Uterus (tissue), 4 donors: ENCODE results near the gene DBNDD1. TPM values are rescaled to one million over a fixed set of nuclear protein-coding genes. Genes with fewer than 3 reads are reported as not detected.
"Not testable (repeated sequence)": the region's sequence is repeated elsewhere in the genome, so short reads cannot be mapped to it uniquely, and the experiment has no call there.

Source experiments
- DNase-seq, 2 donors: peaks; one replicate each; pipeline ENCODE4 v3.0.0-alpha.2; 2019 to 2020
- H3K27ac ChIP-seq, 2 donors: fragments of 200-600 bp; sonication (generic); 1 replicate in 1 of 2; 2 replicates in 1 of 2; pipeline ENCODE4 v1.5.1; 2016 to 2018
- H3K27me3 ChIP-seq, 2 donors: fragments of 200-600 bp; sonication (generic); one replicate each; pipeline ENCODE4 v1.5.1; 2018 to 2019; ENCODE audit warnings: control low read depth in 1 of 2
- H3K36me3 ChIP-seq, 2 donors: fragments of 200-600 bp; sonication (generic); one replicate each; pipeline ENCODE4 v1.5.1; 2019; ENCODE audit warnings: control low read depth in 1 of 2
- H3K4me1 ChIP-seq, 2 donors: fragments of 200-600 bp; sonication (generic); one replicate each; pipeline ENCODE4 v1.5.1; 2018 to 2019; ENCODE audit warnings: control low read depth in 1 of 2
- H3K4me3 ChIP-seq, 2 donors: fragments of 200-600 bp; sonication (generic); 1 replicate in 1 of 2; 2 replicates in 1 of 2; pipeline ENCODE4 v1.5.1; 2018 to 2019; ENCODE audit warnings: mild to moderate bottlenecking in 1 of 2
- H3K9me3 ChIP-seq, 2 donors: fragments of 200-600 bp; sonication (generic); one replicate each; pipeline ENCODE4 v1.5.1; 2019; ENCODE audit warnings: control low read depth in 1 of 2
- CTCF ChIP-seq, 4 experiments: fragments of 200-600 bp in 2 of 4; fragments of 450-650 bp in 2 of 4; sonication (generic) in 2 of 4; IDR thresholded peaks; one replicate each; pipeline ENCODE4 v1.5.1; 2016 to 2019; ENCODE audit warnings: antibody characterized with exemption in 4 of 4, mild to moderate bottlenecking in 2 of 4, moderate library complexity in 1 of 4
- POLR2A ChIP-seq, 2 donors: fragments of 450-650 bp; IDR thresholded peaks; one replicate each; pipeline ENCODE4 v1.6.1; 2016; ENCODE audit warnings: antibody characterized with exemption in 2 of 2, mild to moderate bottlenecking in 1 of 2, moderate library complexity in 1 of 2
- intact Hi-C: fragments of 100-400 bp; cut with DNase I; formaldehyde crosslinking; loops from one replicate; pipeline ENCODE4 v1.15.1; 2023; ENCODE audit warnings: low total_unique reads
- total RNA-seq, 4 donors: library from RNA; depleted of rRNA in 3 of 4; stranded (reverse); fragments of >200 nt in 3 of 4; gene quantifications; one replicate each; pipeline versions ENCODE4 v1.1.0 to v1.2.4, GENCODE V29; 2014 to 2023
- donor health status: DM: yes; HTN: yes; CAD: no.

The DBNDD1 gene
- total RNA-seq: 1 to 10 TPM in 2 of 4 donors, not detected in 2; 1.0 to 4.2 TPM

DNA sequence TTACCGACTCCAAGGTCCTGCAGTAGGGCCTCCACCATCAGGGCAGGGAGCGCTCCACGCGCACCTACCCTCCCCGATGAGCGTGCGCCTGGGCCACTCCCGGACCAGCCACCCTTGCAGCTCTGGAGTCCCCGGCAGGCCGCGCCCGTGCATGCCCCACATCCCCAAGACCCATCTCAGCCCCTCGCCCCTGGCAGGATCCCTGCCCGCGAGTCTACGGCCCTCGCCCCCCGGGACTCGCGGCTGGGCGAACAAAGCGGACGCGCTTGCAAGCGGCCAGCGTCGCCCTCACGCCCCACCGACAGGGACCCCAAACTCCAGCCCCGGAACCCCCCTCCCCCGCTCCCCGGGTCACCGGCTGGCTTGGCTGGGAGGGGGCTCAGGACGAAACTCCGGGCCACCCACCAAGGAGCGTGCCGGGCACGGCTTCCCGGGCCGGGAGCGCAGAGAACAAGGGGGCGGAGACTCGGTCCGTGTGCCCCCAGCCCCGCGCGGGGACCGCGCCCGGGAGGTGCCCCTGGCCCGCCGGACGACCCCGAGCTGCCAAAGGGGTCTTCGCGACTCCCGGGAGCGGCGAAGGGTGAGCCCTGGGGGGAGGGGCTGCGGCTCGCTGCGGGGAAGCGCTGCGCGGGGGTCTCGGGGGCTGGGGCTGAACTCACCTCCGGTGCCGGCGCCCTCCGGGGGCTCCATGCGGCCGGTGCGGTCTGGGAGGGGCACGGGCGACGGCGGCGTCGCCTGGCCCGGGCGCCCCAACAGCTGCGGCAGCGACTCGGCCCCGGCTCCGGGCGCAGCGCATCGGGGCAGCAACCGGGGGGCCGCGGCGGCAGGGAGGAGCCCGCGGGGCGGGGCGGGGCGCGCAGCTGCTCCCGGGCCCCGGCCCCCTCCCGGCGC is at the start of gene DBNDD1:
TSS of gene DBNDD1 (minus strand) at position 805 of the 891 bp plus-strand sequence. CDS start at position 690, 115 bp downstream.
- H3K4me3 ChIP-seq: peak within 1 kb of the TSS; percentile 27 to 55
- TF ChIP-seq CTCF (IDR thresholded peaks at IDR 0.05) (no peak), POLR2A (IDR thresholded peaks at IDR 0.05) (no peak)
- no peaks in the 10 kb centered on the region for H3K27me3 ChIP-seq
- no peak for DNase-seq
- H3K36me3 ChIP-seq: no peaks in the 10 kb centered on the region
- no peaks in the 10 kb centered on the region for H3K9me3 ChIP-seq
- H3K27ac ChIP-seq: no peak within 1 kb of the TSS
- peaks cover 0 to 17% of the 10 kb centered on the region in 2 donors for H3K4me1 ChIP-seq
- intact Hi-C loops: no loop called here

GRCh38 chr16:90061437-90061836 is 42.2 kb upstream of the DBNDD1 start:
- no peaks in the 10 kb centered on the region for H3K27me3 ChIP-seq
- TF ChIP-seq CTCF (IDR thresholded peaks at IDR 0.05) (no peak), POLR2A (IDR thresholded peaks at IDR 0.05) (no peak)
- H3K4me1 ChIP-seq: no peaks in the 10 kb centered on the region
- intact Hi-C loops: no loop called here
- no peak for DNase-seq
- H3K4me3 ChIP-seq: no peak overlapping the region
- H3K36me3 ChIP-seq: no peaks in the 10 kb centered on the region
- no peak overlapping the region for H3K27ac ChIP-seq
- H3K9me3 ChIP-seq: no peaks in the 10 kb centered on the region

- H3K27ac ChIP-seq: no peak overlapping the region
- no peak for TF ChIP-seq CTCF (IDR thresholded peaks at IDR 0.05)
- no peak for TF ChIP-seq POLR2A (IDR thresholded peaks at IDR 0.05)
- H3K9me3 ChIP-seq: no peaks in the 10 kb centered on the region
- H3K36me3 ChIP-seq: no peaks in the 10 kb centered on the region
- no peaks in the 10 kb centered on the region for H3K4me1 ChIP-seq
- no peak for DNase-seq
- no peaks in the 10 kb centered on the region for H3K27me3 ChIP-seq
- intact Hi-C loops: no loop called here
- no peak overlapping the region for H3K4me3 ChIP-seq
Measured at GRCh38 chr16:90057738-90058173, 38.5 kb upstream of the DBNDD1 start.

DNA sequence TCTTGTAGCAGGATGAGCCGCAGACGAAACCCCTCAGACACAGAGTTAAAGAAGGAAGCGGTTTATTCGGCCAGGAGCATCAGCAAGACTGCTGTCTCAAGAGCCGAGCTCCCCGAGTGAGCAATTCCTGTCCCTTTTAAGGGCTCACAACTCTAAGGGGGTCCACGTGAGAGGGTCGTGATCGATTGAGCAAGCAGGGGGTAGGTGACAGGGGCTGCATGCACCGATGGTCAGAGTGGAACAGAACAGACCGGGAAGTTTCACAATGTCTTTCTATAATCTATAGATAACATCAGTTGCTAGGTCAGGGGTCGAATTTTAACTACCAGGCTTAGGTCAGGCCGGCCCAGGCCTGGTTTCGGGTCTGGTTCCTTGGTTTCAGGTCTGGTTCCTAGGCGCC is 37.3 kb upstream of the DBNDD1 start:
- DNase-seq, H3K27me3 ChIP-seq, H3K4me1 ChIP-seq, intact Hi-C loops, H3K36me3 ChIP-seq, H3K4me3 ChIP-seq, H3K27ac ChIP-seq, H3K9me3 ChIP-seq: not testable (repeated sequence)

- no peak overlapping the region for H3K4me3 ChIP-seq
- intact Hi-C loops: no loop called here
- no peak for TF ChIP-seq CTCF (IDR thresholded peaks at IDR 0.05)
- TF ChIP-seq POLR2A (IDR thresholded peaks at IDR 0.05): no peak
- no peaks in the 10 kb centered on the region for H3K9me3 ChIP-seq
- DNase-seq: no peak
- no peaks in the 10 kb centered on the region for H3K4me1 ChIP-seq
- H3K36me3 ChIP-seq: no peaks in the 10 kb centered on the region
- H3K27me3 ChIP-seq: no peaks in the 10 kb centered on the region
- no peak overlapping the region for H3K27ac ChIP-seq
Measured at GRCh38 chr16:90055371-90055770, 36.1 kb upstream of the DBNDD1 start.
